NCI-H748 (cell line): ENCODE results near the gene HS2ST1.

Experiments
- DNase-seq: peaks from one replicate; lab custom pipeline; 2025; ENCODE audit not compliant: unreplicated experiment; lab: John Stamatoyannopoulos, UW

Gene HS2ST1

GRCh38 chr1:87104945-87105344 is 190.5 kb downstream of the HS2ST1 start:
- no peak for DNase-seq

- DNase-seq = no peak
Measured at GRCh38 chr1:87106144-87106543, 191.7 kb downstream of the HS2ST1 start.

GRCh38 chr1:87106867-87107266 is 192.4 kb downstream of the HS2ST1 start:
- no peak for DNase-seq

- DNase-seq = no peak
Measured at GRCh38 chr1:87108228-87108627, 193.8 kb downstream of the HS2ST1 start.

- no peak for DNase-seq
Measured at GRCh38 chr1:87108814-87109411, 194.5 kb downstream of the HS2ST1 start.

DNA sequence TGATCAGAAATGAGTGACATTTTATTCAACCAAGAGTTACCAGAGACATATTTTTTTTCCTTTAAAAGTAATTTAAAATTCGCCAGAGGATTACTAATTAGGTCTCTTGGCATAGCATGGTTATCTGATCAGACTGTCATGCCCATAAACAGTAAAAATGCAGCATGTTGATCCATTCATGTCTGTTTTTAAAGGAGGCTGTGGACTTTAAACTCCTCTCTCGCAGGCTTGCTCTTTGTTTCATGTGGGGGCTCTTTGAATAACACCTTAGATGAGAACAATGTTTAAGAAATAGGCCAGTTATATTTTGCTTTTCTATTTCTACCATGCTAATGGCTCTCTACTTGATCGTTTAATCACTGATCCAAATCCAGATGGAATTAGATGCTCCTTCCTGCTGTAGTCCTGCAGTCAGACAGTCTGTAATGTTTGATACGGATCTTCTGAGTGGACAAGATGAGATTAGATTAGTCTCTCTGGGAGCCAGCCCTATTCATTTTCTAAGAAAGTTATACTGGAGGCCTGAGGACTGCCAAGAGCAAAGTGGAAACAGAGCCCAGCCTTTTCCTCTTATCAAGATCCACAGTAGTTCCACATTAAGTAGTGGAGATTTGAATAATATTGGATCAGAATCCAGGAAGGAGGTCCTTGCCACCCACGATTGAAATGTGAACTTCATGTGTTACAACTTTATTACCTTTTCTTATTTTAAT is 197.4 kb downstream of the HS2ST1 start:
- no peak for DNase-seq

DNA sequence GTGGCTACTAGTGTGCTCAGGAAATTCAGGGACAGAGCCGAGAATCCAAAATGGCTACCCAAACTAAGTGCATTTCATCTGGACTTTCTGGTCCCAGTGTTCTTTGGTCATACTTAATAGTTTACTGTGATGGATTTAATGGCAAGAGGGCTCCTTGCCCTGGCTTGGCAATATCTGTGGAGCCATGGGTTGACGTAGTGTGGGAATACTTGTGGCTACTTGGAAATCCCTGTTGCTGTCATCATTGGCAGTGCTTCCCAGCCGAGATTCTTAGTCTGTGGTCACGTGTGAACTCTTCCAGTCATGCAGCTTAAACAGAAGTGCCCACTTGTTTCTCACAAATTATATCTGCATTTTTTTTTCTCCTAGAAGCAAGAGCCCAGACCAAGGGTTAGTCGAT is 198.9 kb downstream of the HS2ST1 start:
- DNase-seq = no peak

GRCh38 chr1:87115317-87115890 is 201.0 kb downstream of the HS2ST1 start:
- DNase-seq = no peak

- no peak for DNase-seq
Measured at GRCh38 chr1:87115891-87116290, 201.5 kb downstream of the HS2ST1 start.

- DNase-seq = no peak
Measured at GRCh38 chr1:87117761-87118368, 203.4 kb downstream of the HS2ST1 start.

DNA sequence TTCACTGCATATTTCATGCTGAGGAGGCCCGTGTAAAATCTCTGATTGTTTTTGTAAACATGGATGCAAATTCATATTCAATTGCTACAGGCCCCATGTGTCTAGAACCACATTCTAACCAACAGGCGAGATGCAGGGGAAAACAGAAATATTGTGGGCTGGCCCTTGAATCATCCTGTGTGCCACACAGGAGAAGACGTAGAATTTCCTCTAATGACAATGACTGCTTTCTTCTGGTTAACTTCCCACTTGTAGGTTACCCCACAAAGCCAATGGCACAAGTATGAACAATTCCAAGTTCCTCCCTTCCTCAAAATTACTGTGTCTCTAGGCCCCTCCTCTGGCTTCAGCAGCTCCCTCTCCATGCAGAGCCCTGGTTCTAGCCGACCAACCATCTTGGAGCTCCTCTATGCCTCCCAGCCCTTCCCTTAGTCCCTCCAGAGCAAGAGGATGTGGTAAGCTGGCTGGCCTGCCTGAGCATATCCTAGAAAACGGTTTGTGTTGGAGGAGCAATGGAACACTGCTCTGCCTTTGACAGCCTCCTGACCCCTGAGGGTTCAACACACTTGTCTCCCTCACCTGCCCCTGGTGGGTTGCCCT is 205.2 kb downstream of the HS2ST1 start:
- DNase-seq = no peak

GRCh38 chr1:87120779-87121178 is 206.3 kb downstream of the HS2ST1 start:
- DNase-seq = no peak

DNA sequence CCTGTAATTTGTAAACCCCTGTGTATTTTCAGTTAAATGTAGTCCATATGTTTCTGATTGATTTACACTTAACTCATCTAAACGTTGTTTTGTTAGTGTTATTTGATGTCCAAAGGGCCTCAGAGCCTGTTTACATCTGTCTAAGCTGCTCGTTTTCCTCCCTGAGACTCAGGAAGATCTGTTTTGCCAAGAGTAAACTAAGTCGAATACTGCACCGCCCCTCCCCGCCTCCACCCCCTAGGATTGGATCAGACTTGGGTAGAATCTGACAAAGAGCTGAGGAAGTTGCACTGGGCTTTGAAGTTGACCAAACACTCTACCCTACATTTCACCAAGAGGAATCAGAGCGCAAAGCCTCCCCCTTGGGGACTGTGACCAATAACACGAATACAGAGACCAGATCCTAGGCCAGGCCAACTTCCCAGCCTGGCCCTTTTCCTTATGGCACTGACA is 207.3 kb downstream of the HS2ST1 start:
- no peak for DNase-seq

GRCh38 chr1:87122243-87122642 is 207.8 kb downstream of the HS2ST1 start:
- no peak for DNase-seq

DNA sequence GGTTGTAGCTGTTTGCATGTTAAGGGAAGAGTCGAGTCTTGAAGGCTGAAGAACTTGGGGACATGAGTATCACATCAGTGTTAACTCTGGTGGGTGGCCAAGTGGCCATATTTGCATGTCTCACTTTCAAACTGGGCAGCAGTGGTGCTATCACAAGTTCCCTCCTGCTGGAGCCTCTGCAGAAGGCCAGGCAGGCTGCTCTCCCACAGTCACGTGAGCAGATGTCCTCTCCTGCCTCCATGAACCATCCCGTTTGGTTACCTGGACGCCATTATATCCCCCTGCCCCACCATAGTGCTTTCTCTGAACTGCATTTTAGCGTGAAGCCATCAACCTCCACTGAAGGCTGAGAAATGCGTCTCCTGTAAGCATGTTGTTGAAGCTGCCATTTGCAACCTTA is 209.2 kb downstream of the HS2ST1 start:
- no peak for DNase-seq

- no peak for DNase-seq
Measured at GRCh38 chr1:87126886-87127505, 212.6 kb downstream of the HS2ST1 start.

GRCh38 chr1:87127581-87127980 is 213.1 kb downstream of the HS2ST1 start:
- no peak for DNase-seq

DNA sequence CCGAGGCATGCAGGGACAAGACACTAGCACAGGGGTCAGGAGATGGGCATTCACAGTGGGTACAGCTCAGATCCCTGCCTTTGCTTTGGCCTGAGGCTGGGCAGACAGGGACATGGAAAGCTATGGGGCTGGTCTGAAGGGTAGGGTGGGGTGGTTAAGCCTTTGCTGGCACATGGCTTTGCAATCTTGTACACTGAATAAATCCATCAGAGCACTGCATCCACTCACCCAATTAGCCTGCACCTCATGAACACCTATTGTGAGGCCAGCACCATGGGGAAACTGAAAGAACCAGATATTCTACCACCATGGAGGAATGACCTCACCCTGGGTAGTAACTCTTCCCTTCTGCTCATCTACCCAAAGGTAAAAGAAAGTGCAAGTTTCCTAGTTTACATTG is 214.6 kb downstream of the HS2ST1 start:
- DNase-seq = no peak

DNA sequence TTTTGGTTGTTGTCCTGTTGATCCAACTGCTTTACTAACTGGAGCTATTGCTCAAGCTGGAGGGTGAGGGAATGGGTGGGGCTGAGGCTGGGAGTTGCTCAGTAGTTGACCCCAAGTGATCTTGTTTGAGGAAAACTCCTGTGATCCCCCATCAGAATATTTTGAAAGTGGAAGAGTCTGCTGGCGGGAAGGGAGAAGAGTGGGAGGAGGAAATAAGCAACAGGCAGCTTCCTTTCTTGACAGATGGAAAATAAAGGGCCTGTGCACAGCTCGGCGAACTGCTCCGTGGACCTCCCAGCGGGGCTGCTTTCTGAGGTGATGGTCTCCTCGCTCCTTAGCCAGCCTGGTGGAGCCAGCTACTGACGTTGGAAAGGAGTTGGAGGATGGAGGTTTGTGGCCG is 215.2 kb downstream of the HS2ST1 start:
- no peak for DNase-seq

- DNase-seq = no peak
Measured at GRCh38 chr1:87130438-87130837, 216.0 kb downstream of the HS2ST1 start.

GRCh38 chr1:87131809-87132283 is 217.4 kb downstream of the HS2ST1 start:
- peak; percentile 68 for DNase-seq
